ENCODE data around the gene STOML1.

The STOML1 gene, protein sequence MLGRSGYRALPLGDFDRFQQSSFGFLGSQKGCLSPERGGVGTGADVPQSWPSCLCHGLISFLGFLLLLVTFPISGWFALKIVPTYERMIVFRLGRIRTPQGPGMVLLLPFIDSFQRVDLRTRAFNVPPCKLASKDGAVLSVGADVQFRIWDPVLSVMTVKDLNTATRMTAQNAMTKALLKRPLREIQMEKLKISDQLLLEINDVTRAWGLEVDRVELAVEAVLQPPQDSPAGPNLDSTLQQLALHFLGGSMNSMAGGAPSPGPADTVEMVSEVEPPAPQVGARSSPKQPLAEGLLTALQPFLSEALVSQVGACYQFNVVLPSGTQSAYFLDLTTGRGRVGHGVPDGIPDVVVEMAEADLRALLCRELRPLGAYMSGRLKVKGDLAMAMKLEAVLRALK

DNA sequence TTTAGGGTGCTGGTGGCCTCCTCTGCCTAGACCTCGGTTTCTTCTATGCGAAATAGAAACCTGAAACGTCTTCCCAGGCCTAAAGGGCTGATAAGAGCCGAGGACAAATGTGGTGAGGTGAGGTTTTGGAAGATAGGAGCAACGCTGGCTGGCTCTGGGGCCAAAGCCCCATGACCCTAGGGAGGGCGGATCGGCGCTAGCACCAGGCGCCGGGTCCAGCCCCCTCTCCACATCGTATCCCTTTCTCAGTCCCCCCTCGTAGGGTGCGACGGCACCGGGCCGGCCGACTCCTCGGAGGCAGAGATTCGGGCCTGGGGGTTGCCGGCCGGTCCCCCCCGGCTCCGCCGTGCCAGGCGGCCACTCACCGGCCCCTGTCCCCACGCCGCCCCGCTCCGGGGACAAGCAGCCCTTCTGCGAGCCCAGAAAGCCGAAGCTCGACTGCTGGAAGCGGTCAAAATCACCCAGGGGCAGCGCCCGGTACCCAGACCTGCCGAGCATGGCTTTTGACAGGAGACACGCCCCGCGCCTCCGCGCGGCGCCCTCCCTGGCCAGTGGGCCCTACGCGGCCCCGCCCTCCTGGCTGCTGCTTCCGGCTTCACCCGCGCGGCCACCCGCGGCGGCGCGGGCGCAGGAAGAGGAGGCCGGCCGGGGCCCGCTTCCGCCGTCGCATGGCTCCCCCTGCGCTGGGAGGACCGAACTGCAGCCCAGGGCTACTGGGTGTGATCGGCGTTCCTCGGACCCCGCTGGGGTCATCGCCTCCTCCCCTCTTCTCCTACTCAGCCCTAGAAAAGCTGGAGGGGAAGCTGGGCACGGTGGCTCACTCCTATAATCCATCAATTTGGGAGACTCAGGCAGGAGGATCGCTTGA, at the start of gene STOML1:
Gene STOML1 (minus strand): TSS at position 570 of the 868 bp plus-strand sequence. CDS start 72 bp downstream, at position 498.
- DNase-seq (ENCODE audit: low spot score), result peak; percentile 100

DNA sequence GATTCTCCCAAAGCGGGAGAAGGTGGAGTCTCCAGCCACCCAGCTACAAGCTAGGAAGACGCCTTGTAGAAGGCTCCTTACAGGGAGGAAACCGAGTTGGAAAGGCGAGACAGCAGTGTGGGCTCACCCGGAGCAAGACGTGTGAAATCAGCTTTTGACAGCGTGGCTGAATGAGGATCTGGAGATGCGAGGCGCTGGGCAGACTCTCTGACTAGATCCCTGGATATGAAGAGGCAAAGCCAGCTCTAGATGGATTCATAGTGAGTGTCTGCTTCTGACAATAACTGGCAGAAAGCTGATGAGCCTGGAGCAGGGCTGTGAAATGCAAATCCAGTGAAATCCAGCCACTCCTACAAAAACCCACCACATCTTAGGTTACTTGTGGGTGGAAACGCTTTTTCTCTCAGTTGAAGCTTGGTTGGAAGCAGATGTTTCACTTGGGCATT, 49.2 kb upstream of the STOML1 start:
- no peak for DNase-seq (ENCODE audit: low spot score)

DNA sequence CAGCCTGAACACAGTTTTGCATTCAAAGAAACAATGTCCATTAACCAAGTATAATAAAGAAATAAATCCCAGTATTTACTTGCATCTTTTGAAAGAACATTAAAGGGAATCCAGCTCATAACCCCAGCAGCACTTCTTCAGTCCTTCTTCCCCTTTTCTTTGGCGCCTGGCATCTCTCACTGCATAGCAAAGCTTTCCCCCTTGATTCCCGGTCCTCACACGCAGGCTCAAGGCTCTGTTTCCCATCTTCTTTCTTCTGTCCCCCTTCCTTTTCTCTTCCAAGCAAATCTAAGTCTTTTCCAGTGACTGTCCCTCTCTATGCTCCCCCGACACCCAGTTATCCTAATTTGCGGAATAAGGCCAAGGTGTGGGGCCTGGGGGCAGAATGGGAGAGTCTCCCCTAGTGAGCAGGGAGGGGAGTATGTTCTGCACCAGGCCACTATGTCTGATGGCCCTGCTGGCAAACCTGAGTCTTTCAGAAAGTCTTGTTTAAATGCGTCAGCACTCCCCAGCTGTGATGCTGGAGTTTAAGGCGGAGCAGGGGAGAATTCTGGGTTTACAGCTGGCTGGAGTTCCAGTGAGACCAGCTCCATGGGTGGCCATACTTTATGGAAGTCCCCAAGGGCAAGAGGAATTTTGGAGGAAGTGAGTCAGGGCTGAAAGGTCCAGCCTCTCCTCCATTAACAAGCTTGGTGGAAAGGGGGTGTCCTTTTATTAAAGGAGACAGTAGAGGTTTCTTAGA, 48.2 kb upstream of the STOML1 start:
- peak; percentile 44 for DNase-seq (ENCODE audit: low spot score)

DNA sequence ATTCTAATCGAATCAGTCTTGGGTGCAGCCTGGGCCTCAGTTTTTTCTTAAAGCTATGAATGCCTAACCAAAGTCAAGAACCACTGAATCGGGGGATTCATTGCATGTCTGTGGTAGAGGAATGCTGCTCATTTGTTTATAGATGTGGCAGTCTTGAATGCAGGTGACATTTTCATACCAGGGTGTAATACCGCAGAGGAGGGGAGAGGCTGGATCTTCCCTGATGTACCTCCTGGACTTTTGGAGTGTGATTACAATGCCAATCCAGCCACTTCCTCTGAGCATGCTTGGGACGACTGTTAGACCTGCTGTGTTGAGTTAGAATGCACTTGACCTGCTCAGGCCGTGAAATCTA, 47.5 kb upstream of the STOML1 start:
- DNase-seq (ENCODE audit: low spot score), result no peak

DNA sequence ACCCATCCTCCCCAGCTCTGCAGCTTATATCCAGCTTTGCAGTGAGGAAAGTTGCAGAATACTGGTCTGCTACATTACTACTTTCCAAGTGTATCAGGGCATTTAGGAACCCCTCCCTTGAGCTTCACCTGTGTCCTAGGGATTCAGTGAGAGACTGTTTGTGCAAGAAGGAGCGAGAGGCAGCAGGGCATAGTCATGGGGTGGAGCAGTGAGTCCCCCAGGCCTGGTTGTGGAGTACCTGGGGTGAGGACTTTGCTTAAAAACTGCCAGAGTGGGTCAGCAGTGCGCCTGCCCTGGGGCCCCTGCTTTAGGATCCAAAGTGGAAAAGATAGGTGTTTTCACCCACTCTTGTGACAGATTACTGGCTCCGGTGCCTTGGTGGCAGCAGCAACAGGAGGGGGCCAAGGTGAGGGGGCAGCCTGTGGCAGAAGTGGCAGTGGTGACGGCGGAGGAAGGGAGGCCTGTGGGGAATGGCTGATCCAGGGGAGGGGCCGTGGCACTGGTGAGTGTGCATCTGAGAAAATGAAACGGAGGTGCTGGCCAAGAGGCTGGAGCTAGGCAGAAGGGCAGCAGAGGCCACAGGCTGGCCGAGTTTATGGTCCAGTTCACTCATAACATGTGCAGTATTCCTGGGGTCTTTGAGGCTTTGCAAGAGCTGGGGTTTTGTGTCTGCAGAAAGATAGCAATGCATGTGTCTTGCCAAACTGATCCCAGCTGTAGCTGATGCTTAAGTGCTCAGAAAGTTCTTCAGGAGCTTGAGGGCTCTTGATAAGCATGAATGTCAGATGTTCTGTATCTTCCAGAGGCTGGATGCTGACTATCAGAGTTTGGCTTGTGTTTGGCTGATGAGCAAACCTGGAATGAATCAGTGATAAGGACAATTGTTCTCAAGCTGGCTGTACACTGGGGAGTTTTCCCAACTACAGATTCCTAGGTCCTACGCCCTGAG, 46.9 kb upstream of the STOML1 start:
- no peak for DNase-seq (ENCODE audit: low spot score)

DNA sequence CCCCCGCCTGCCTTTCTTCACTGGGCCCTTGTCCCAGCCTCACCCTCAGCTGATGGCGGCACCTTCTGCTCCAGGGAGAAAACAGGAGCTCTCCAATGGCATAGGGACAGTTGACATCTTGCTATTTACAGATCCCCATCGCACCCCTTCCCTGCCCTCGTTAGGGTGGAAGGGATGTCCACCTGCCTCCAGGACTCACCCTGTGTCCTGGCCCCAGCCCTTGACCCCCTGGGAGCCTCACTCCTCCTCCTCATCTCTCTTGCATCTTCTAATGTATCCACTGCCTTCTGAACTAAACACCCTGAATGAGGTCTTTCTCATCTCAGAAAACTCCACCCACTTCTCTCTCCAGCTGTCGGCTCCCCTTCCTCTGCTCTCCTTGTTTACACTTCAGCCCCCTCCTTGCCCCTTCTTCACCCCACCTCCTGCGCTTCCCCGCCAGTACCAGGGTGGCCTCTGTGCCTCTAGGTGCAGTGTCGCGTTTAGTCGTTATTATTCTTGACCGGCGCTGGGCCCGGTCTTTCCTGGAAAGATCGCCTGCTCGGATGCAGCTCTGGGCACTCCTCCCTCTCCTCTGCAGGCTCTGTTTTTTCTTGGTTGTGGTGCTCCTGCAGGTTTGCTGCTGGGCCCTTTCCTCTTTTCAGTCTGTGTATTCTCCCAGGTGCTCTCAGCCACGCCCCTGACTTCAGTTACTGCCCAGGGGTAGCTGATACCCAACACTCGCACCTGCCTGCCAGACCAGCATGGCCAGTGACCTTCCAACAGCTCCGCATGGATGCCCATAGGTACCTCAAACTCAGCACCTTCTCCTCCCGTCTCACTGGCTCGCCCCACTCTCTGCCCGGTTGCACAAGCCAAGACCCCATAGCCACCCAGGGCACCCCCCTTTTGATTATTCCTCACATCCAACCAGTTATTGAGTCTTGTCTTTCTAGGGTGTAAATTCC, 45.3 kb upstream of the STOML1 start:
- DNase-seq (ENCODE audit: low spot score), result no peak

DNA sequence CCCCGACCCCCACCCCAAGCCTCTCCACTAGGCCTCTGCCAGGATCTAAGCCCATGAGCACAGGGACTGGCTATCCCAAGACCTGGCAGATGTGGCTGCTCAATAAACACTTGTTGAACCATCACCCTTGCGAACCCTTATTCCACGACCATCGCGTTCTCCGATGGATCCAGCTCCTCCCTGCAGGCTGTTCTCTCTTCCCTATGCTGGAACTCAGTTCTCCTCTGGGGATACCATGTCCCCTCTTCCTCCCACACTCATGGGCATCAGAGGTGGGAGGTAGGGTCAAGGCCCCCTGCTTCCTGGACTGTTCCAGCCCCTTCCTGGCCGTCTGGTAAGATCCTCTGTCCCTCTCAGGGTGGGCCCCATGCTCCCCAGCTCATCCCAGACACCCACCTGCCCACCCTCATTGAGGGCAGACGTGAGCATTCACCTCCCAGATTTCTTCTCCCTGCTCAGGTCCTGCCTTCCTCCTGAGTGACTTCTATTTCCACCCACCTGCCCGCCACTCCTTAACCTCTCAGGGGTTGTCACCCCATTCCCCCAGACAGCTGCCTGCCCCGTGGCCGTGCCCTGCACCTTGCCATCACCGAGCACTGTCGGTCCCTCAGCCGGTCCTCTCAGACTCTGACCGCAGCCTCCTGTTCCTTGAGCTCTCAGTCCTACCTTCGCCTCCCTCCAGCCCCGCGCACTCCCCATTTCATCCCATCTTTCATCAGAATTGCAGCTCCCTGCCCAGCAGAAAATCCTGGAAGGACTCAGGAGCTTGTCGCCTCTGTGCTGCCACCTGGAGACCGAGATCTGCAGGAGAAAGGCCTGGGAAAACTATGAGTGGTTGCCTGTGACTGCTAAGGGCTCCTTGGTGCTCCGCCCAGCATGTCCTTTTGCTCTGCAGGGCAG, 44.4 kb upstream of the STOML1 start:
- peak; percentile 88 for DNase-seq (ENCODE audit: low spot score)

DNA sequence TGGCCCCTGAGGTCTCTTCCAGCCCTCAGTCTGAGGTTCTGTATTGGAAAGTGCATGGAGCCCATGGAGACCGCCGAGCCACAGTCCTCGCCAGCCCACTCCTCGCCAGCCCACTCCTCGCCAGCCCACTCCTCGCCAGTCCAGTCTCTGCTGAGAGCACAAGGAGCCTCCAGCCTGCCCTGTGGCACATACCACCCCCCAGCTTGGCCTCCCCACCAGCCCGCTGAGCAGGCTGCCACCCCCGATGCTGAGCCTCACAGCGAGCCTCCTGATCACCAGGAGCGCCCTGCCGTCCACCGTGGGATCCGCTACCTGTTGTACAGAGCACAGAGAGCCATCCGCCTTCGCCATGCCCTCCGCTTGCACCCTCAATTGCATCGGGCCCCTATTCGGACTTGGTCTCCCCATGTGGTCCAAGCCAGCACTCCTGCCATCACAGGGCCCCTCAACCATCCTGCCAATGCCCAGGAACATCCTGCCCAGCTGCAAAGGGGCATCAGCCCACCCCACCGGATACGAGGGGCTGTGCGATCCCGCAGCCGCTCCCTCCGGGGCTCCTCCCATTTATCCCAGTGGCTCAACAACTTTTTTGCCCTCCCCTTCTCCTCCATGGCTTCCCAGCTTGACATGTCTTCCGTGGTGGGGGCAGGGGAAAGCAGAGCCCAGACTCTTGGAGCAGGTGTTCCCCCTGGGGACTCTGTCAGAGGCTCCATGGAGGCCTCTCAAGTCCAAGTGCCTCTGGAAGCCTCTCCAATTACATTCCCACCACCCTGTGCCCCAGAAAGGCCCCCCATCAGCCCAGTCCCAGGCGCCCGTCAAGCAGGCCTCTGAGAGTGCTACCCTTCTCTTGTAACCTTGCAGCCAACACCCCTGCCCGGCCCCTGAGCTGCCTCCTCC, 43.3 kb upstream of the STOML1 start:
- no peak for DNase-seq (ENCODE audit: low spot score)

DNA sequence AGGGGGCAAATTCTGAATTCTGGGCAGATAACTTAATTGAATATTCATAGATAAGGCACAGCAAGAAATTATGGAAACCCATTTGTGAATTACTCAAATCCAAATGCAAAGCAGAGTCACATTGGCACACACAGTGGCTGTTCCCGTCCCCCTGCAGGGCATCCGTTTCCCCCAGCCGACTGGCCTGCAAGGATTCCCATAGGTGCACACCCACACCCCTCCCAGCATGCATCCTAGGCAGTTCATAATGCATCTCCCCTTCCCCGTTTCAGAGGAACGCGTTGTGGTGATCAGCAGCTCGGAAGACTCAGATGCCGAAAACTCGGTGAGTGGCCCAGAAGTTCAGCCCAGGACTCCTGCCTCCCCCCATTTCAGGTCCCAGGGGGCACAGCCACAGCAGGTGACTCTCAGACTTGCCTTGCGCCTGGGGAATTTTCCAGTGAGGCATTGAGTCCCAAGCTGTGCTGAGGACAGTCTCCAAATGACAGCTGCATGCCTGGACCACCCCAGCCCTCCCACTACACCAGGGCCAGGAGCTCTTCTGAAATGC, 42.2 kb upstream of the STOML1 start:
- no peak for DNase-seq (ENCODE audit: low spot score)

DNA sequence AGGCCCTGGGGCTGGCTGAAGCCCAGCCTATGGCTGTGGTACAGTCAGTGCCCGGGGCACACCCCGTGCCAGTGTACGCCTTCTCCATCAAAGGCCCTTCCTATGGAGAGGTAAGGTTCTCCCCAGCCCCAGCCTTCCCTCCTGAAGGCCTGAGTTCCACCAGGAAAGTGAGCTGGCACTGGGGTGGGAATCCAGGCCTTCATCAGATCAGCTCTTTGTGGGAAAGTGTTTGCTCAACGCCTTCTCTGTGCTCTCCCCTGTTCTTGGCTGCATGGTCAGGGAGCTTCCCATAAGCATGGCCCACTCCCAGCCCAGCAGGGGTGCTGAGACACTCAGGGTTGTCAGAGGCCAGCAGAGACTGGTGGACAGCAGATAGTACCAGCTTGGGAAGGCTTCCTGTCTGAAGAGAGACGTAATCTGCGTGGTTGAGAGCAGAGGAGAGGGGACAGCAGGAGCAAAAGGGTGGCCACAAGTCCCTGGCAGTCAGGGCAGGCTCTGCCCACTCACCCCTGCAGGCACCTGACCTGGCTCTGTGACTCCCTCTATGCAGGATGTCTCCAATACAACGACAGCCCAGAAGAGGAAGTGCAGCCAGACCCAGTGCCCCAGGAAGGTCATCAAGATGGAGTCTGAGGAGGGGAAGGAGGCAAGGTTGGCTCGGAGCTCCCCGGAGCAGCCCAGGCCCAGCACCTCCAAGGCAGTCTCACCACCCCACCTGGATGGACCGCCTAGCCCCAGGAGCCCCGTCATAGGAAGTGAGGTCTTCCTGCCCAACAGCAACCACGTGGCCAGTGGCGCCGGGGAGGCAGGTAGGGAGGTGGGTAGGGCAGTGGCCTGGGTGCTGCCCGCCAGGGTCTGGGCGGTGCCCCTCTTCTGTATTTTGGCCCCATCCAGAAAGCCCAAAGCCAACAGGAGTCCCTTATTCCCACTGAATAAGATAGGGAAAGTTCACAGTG, 40.8 kb upstream of the STOML1 start:
- no peak for DNase-seq (ENCODE audit: low spot score)

DNA sequence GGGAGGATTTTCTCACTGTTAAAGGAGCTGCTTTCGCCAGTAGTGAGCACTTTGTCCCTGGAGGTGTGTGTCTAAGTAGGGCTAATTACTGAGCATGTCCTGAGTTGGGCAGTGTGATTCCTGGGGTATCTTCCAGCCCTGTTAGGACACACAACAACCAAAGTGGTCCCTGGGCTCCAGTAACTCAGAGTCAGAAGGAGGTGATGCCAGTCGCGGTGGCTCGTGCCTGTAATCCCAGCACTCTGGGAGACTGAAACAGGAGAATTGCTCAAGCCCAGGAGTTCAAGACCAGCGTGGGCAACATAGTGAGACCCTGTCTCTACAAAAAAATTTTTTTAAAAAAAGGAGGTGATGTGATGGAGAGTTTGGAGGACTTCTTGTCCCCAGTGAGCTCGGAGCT, 40.0 kb upstream of the STOML1 start:
- DNase-seq (ENCODE audit: low spot score), result no peak

DNA sequence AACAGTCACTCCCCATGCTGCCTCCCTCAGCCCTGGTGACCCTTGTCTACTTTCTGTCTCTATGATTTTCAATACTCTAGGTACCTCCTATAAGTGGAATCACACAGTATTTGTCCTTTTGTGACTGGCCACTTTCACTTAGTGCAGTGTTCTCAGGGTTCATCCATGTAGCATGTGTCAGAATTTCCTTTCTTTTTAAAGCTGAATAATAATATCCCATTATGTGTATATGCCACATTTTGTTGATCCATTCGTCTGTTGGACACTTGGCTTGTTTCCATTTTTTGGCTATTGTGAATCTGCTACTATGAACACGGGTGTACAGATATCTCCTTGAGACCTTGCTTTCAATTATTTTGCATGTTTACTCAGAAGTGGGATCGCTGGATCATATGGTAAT, 36.6 kb upstream of the STOML1 start:
- DNase-seq (ENCODE audit: low spot score), result no peak

DNA sequence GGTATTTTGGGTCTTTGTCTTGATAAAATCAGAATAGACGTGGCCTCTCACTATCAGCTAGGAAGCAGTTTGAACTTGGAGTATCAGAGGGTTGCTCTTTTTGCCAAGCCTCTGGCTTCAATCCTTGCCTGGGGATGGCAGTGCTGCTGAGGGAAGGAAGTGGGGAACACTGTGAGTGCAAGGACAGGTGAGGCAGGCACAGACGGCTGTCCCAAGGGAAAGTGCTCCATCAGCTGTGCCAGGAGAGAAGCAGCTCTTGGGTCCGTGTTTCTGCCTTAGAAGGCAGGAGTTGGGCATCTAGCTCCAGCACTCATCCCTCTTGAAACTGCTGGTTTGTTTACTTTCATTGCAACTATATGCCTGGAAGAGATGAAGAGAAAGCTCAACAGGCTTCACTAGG, 35.6 kb upstream of the STOML1 start:
- DNase-seq (ENCODE audit: low spot score), result no peak

DNA sequence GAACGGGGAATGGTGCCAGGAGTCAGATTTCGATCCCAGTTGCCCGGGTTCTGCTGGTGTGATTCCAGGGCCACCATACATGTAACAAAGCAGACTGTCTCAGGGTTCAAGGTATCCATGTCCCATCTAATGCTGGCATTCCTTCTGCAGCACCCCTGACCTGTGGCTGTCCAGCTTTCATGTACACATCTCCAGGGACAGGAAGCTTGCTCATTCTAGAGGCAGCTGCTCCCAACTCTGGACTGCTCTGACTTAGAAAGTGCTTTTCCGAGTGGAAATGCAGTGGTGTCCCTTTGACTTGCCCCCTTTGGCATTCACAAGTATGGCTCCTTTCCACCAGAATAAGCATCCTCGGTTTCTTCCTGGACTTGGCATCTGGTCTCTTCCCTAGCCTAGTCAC, 33.3 kb upstream of the STOML1 start:
- DNase-seq (ENCODE audit: low spot score), result no peak

DNA sequence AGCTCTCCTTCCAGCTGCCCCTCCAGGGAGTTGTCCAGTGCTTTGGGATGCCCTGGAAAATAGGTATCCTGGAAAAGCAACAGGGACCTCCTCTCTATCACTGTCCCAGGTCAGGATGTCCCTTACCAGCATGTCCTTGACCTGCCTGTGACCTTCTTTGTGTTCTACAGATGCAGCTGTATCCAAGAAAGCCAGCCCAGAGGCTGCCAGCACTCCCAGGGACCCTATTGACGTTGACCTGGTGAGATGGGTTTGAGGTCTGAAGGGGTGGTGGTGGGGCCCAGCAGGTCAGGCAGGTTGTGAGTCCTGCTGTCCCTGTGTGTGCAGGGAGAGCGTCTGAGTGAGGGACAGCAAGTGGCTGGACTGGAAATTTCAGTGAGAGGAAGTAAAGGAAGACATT, 32.6 kb upstream of the STOML1 start:
- no peak for DNase-seq (ENCODE audit: low spot score)

DNA sequence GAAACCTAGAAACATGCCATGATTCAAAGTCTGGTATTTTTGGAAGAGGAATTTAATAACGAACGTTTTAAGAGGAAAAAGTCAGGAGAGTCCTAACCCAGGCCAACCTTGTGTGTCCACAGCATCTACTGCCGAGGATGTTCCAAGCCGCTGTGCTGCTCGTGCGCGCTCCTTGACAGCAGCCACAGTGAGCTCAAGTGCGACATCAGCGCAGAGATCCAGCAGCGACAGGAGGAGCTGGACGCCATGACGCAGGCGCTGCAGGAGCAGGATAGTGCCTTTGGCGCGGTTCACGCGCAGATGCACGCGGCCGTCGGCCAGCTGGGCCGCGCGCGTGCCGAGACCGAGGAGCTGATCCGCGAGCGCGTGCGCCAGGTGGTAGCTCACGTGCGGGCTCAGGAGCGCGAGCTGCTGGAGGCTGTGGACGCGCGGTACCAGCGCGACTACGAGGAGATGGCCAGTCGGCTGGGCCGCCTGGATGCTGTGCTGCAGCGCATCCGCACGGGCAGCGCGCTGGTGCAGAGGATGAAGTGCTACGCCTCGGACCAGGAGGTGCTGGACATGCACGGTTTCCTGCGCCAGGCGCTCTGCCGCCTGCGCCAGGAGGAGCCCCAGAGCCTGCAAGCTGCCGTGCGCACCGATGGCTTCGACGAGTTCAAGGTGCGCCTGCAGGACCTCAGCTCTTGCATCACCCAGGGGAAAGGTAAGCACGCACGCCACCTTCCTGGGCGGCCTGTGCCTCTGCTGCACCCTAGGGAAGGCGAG, 30.8 kb upstream of the STOML1 start:
- DNase-seq (ENCODE audit: low spot score), result no peak

Measured in iPS-NIHi11 (cell line).